NCI-H1092 (cell line): ENCODE measurements around the gene ZNF469.

Experiments used
- DNase-seq: peaks from one replicate; lab custom pipeline; 2025; lab: John Stamatoyannopoulos, UW

The ZNF469 gene

DNA sequence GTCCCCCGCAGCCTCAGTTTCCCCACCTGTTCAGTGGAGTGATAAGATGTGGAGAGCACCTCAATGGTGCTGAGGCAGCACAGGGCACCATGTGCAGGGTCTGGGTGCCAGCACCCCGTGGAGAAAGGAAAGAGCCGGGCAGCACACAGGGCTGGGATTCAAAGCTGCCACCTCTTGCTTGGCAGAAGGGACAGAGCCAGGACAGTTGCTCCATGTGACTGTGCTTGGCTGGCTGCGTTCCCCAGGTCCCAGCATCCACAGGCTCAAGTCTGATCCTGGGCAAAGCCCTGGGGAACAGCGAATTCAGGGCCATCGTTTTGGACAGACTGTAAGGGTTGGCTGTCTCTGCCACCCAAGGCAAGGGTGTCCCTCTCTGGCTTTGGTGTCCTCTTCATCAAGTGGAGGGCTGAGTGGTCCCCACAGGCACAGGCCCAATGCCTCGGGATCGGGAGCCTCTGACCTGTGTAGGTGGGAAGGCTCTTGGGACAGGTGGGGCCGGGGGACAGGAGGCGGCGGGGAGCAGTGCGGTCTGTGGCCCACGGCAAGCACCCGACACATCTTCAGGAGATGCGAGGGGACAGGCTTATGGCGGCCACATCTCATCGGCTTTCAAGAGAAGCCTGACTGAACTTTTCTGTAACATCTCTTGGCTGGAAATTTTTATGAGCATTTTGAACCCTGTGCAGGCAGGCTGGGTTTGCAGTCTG is 8.5 kb downstream of the ZNF469 start:
- DNase-seq, result no peak

GRCh38 chr16:88392111-88392510 is 9.4 kb downstream of the ZNF469 start:
- no peak for DNase-seq

GRCh38 chr16:88392616-88393015 is 9.9 kb downstream of the ZNF469 start:
- DNase-seq, result no peak

DNA sequence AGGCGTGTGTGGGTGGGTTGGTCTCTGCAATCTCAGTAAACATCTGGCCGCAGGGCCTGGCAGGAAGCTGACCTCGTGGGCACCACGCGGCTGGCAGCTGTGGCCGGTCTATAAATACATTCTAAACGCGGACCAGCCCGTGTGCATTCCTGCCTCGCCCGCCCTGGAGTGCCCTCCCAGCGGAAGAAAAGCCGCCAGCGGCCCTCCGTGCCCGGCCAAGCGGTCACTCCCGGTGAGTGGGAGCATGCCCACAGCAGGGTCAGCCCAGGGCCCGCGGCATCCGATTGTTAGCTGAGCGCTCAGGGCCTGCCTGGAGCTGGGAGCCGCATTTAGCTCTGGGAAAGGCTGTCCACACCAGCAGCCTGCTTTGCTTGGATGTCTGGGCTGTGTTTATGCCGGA is 10.3 kb downstream of the ZNF469 start:
- no peak for DNase-seq

GRCh38 chr16:88393571-88393970 is 10.8 kb downstream of the ZNF469 start:
- no peak for DNase-seq

DNA sequence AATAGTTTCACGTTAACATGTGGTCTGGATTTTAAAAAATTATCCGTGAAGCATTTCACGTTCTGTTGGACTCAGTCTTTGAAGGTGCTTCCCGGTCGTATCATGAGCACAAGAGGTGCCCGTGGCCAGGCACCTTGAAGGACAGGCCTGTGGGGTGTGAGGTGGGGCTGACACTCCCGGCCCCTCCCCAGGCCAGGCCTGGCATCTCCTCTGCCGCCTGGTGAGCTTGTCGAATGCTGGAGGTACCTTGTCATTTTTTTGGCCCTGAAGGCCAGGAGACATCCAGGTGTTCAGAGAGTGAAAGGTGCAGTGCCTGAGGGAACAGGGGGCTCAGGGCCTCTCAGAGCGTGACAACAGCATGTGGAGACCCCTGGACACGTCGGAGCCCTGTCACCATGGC is 11.7 kb downstream of the ZNF469 start:
- no peak for DNase-seq

DNA sequence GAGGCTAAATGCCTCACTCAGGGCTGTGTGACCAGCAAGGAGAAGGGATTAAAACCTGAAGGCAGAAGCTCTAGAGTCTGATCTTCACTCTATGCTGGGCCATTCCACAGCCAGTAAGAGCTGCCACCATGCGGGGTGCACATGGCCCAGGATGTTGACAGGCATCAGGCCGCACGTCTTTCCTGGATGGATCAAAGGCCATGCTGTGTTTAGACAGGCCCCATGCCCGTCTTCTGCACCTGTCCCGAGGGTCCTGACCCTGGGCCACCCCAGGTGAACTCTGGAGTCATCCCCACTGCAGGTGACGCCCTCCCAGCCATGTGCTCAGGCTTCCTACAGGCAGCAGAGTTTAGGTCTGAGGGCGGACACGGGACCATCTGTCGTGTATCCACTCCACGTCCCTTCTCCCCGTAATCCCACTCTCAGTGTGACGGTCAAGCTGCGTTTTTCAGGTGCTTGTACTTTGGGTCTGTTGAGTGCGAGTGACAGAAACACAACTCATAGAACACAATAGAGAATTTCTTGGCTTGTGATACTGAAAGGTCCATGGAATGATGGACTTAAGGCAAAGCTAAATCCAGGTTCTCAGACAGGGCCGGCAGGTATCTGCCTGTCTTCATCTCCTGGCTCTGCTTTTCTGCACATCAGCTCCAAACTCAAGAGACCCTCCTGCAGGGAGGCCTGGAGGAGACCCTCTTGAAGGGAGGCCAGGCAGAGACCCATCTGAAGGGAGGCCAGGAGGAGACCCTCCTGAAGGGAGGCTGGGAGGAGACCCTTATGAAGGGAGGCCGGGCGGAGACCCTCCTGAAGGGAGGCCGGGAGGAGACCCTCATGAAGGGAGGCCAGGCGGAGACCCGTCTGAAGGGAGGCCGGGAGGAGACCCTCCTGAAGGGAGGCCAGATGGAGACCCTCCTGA is 13.2 kb downstream of the ZNF469 start:
- DNase-seq, result no peak

DNA sequence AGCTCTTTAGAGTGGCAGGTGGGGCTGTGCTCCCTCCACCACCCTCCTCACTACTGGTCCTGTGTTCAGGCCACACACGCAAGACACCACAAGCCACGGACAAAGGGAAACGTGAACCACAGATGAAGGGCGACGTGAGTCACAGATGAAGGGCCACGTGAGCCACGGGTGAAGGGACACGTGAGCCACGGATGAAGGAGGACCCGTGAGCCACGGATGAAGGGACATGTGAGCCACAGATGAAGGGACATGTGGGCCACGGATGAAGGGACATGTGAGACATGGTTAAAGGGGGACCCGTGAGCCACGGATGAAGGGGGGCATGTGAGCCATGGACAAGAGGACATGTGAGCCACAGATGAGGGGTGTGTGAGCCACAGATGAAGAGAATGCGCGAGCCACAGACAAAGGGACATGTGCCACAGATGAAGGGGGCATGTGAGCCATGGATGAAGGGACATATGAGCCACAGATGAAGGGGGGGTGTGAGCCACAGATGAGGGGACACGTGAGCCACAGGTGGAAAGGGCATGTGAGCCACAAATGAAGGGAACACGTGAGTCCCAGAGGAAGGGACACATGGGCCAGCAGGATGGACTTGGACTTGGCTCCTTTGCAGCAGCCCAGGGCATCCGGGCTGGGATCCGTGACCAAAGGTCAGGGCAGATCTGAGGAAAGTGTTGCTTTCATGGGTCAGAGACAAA is 15.6 kb downstream of the ZNF469 start:
- no peak for DNase-seq

- DNase-seq, result no peak
Observed at GRCh38 chr16:88398874-88399178, 16.1 kb downstream of the ZNF469 start.

- DNase-seq, result no peak
Observed at GRCh38 chr16:88400186-88400585, 17.4 kb downstream of the ZNF469 start.

- DNase-seq, result no peak
Observed at GRCh38 chr16:88401604-88402246, 19.0 kb downstream of the ZNF469 start.

DNA sequence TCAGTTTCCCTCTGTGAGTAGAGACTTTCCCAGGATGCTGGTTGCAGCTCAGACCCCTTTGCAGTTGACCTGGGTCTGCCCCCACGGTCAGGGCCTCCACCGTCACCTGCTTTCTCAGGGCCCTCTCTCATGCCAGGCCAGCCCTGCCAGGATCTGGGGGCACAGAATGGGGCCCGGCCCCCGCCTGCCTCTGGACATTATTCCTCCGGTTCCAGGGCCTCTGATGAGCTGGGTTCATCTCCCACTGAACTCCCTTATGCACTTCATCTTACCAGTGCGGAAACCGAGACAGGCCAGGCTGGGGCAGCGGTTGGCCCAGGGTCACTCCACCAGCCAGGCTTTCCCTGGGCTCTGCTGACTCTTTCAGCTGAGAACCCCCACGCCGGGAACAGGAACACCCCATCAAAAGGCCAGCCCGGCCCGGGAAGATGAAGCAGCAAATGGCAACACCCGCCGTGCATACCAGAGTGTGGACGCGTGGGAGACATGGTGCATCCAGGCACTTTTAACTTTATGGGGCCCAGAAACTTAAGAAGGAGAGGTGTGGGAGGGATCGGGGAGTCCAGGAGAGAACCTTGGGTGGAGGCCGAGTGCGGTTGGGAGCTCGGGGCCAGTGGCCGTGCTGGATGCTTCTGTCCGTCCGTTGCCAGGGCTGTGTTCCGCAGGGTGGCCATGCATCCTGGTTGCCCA is 19.9 kb downstream of the ZNF469 start:
- no peak for DNase-seq

- DNase-seq, result no peak
Observed at GRCh38 chr16:88403794-88404581, 21.2 kb downstream of the ZNF469 start.

DNA sequence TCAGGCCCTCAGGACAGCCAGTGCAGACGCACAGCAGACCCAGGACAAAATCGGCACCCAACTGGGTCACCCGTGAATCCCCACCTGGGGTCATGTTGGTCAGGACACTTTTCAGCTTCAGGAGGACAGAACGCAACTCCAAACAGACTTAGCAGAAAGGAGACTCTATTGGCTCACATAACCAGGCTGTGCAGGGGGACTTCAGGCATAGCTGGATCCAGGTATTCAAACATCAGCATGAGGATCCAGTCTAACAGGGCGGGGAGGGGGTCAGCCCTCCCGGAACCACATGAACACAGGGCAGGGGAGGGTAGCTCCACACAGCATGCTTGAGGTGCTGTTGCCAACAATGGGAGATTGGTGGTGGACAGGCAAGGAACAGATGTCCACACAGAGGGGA is 22.0 kb downstream of the ZNF469 start:
- no peak for DNase-seq

DNA sequence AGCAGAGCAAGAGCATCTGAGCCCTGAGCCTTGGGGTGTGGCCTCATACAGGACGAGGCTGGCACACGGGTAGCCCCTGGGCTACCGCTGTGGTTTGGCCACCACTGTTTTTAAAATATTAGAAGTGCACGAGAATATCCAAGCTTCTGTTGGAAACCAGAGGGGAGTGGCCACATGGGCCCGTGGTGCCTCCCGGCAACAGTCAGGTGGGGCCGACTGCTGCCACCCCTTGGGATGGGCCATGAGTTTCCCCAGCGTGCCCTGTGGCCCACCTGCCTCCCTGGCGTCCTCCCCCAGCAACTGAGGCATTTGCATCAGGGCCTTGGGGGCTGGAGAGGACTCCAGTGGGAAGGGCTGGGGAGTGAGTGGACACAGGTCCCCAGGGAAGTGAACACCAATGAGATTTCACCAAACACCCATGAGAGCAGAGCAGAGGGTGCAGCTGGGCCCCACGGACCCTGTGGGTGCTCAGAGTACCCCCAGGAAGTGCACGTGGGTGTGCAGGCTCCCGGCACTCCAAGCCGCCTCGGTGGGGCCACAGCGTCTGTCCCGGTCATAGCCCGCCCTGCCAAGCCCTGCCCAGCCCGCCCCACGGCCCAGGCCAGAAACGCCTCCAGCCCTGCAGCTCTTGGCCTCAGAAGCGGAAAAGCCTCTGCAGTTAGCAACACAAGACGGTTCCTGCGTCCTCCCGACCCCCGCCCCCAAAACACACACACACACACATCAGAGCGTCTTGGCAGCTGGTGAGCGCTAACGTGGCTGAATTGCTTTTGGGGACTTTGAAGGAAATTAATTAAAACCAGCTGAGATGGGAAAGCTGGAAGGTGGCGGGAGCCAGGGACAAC is 22.7 kb downstream of the ZNF469 start:
- DNase-seq, result no peak

GRCh38 chr16:88406096-88407041 is 23.6 kb downstream of the ZNF469 start:
- no peak for DNase-seq

DNA sequence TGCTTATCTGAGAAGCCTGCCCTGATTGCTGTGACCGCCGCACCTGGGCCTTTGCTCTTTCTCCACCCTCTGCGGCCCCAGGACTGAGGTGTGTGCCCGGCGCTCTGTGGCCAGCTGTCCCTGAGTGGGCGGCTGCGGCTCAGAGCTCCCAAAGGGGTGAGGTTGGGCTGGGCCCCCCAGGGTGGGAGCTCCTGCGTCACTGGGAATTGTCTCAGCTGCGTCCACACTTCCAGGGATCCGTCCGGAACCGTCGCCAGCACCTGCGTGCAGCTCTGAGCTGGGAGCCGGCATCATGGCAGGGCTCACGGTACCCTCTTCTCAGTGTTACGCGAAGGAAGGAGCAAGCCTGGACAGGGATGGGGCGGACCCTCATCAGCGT is 24.3 kb downstream of the ZNF469 start:
- no peak for DNase-seq

DNA sequence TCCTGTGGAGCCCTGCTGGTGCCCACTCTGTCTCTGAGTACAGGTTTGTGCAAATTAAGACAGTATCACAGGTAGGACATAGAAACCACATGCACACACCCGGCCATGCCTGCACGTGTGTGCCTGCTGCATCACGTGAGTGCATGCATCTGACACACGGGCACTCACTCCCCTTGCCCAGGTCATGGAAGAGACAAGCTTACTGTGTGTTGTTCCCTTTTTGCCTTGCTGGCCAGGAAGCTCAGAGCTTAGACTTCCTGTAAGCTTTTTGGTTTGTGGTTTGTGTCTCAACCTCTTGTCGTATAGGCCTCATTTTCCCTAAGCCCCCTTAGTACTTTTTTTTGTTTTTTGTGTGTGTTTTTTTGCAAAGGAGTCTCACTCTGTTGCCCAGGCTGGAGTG is 25.0 kb downstream of the ZNF469 start:
- DNase-seq, result no peak

GRCh38 chr16:88408561-88409142 is 25.9 kb downstream of the ZNF469 start:
- no peak for DNase-seq
